Activated B cell treated with CpG ODN at 0.5 μM for 24 hours (primary cell): ENCODE results near the gene GRIPAP1. TPM values are rescaled to one million over a fixed set of nuclear protein-coding genes. Genes with fewer than 3 reads are reported as not detected.

ENCODE experiments used
- ATAC-seq: fragments of 200-7000 bp; cut with Tn5 transposase; one replicate; pipeline ENCODE4 v1.10.0; 2021; ENCODE audit warnings: low read depth, mild to moderate bottlenecking, moderate library complexity
- CTCF ChIA-PET: fragments of 350-600 bp; sonication (Branson Sonifier 250); formaldehyde crosslinking; loops from one replicate; lab custom pipeline; 2021; ENCODE audit warnings: antibody characterized with exemption; lab: Charles Lee
- POLR2A ChIA-PET: fragments of 350-600 bp; sonication (Branson Sonifier 250); formaldehyde crosslinking; loops from one replicate; lab custom pipeline; 2021; ENCODE audit warnings: antibody characterized with exemption; lab: Charles Lee
- DNase-seq: peaks from one replicate; pipeline ENCODE4 v3.0.0; 2022
- H3K27ac Mint-ChIP-seq: one replicate; pipeline ENCODE4 v1.8.0; 2020; ENCODE audit warnings: mixed read lengths
- H3K27me3 Mint-ChIP-seq: one replicate; pipeline ENCODE4 v1.8.0; 2021; ENCODE audit warnings: mixed read lengths
- H3K36me3 Mint-ChIP-seq: one replicate; pipeline ENCODE4 v1.8.0; 2021; ENCODE audit warnings: low read depth, mixed read lengths
- H3K4me1 Mint-ChIP-seq: one replicate; pipeline ENCODE4 v1.8.0; 2021; ENCODE audit warnings: mixed read lengths
- H3K4me3 Mint-ChIP-seq: one replicate; pipeline ENCODE4 v1.8.0; 2020; ENCODE audit warnings: mild to moderate bottlenecking, mixed read lengths
- H3K9me3 Mint-ChIP-seq: one replicate; pipeline ENCODE4 v1.8.0; 2020; ENCODE audit warnings: mixed read lengths
- intact Hi-C: fragments of 100-400 bp; cut with micrococcal nuclease; formaldehyde crosslinking; loops from one replicate; pipeline ENCODE4 v1.15.1; 2024
- total RNA-seq: library from RNA; stranded (reverse); gene quantifications from 2 replicates; pipeline ENCODE4 v1.2.3, GENCODE V29; 2022
- TF ChIP-seq, protein P1 (sequence below): fragments of 200-600 bp; IDR thresholded peaks from one replicate; pipeline ENCODE4 v1.8.0; 2022; ENCODE audit warnings: antibody characterized with exemption, mild to moderate bottlenecking

Gene GRIPAP1
- total RNA-seq, 1 donor from 2014 or later, result 117 TPM

DNA sequence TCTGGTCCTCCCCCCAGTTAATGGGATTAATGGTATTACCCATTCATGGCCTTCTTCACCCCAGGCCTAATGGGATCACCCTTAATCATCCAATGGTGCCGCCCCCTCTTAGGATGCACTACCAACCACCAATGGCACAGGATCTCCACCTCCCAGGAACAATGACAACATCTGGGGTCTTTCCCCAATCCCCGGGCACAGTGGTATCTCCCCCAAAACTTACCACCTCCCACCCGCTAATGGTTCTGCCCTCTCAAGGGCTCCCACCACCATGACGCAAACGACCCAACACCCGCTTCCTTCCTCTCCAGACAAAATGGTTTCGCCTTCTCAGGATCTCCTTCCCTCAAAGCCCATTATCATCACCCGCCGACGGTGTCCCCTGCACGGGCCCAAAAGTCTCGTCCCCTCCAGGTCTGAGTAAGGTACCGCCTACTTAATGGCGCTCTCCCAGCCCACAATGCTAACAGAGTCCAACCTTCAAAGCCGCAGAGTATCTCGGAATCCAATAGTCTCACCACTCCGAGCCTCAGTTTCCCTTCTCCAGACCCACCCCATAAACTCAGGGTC is 458 bp downstream of the GRIPAP1 start:
- Mint-ChIP-seq H3K27me3 (no peaks in the 10 kb centered on the region), H3K9me3 (no peaks in the 10 kb centered on the region), H3K27ac (peak overlapping the region; percentile 97), H3K4me3 (peak overlapping the region; percentile 99), H3K4me1 (peaks cover 27% of the 10 kb centered on the region), H3K36me3 (peaks cover 29% of the 10 kb centered on the region)
- intact Hi-C loops, result loop anchor here (1.0 to 5.0 kb wide), 6 partner anchors 42 to 268 kb away; partner anchors contain the start of genes PIM2, PLP2, PPP1R3F and PQBP1
- ChIA-PET POLR2A (interaction anchor here (0.5 to 1.8 kb wide), 22 partner anchors 9 to 1856 kb away, joined by 3 to 39 read pairs (median 6); partner anchors contain the start of genes HDAC6, PQBP1, RBM10 and SLC35A2), CTCF (no interaction called here)
- ATAC-seq, result peak; percentile 34
- TF ChIP-seq, protein P1, sequence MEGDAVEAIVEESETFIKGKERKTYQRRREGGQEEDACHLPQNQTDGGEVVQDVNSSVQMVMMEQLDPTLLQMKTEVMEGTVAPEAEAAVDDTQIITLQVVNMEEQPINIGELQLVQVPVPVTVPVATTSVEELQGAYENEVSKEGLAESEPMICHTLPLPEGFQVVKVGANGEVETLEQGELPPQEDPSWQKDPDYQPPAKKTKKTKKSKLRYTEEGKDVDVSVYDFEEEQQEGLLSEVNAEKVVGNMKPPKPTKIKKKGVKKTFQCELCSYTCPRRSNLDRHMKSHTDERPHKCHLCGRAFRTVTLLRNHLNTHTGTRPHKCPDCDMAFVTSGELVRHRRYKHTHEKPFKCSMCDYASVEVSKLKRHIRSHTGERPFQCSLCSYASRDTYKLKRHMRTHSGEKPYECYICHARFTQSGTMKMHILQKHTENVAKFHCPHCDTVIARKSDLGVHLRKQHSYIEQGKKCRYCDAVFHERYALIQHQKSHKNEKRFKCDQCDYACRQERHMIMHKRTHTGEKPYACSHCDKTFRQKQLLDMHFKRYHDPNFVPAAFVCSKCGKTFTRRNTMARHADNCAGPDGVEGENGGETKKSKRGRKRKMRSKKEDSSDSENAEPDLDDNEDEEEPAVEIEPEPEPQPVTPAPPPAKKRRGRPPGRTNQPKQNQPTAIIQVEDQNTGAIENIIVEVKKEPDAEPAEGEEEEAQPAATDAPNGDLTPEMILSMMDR, result no peak
- no peak for DNase-seq

DNA sequence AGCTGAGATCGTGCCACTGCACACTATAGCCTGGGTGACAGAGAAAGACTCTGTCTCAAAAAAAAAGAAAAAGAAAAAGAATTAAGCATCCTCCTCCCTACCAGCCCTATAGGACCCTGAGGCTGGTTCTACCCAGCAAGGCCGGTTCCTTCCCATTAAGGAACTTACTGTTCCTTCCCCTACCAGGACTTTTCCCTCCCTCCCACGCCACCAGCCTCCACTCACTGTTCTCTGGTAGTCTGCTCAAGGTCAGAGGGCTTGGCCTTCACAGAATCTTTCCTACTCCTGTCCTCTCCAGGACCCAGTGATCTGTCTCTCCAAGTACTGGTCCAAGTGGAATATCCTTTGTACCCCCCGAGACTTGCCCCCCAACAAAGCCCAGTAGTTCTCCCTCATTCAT is 1.4 kb downstream of the GRIPAP1 start:
- Mint-ChIP-seq H3K4me1 (peaks cover 27% of the 10 kb centered on the region), H3K9me3 (no peaks in the 10 kb centered on the region), H3K36me3 (peaks cover 32% of the 10 kb centered on the region), H3K4me3 (peak overlapping the region; percentile 28), H3K27me3 (no peaks in the 10 kb centered on the region), H3K27ac (no peak overlapping the region)
- intact Hi-C loops, result loop anchor here (5.0 kb wide), 2 partner anchors 83 to 172 kb away; partner anchors contain the start of genes PIM2 and PLP2
- POLR2A ChIA-PET, result no interaction called here
- TF ChIP-seq, protein P1, result no peak
- no peak for ATAC-seq
- no peak for DNase-seq
- CTCF ChIA-PET, result no interaction called here

DNA sequence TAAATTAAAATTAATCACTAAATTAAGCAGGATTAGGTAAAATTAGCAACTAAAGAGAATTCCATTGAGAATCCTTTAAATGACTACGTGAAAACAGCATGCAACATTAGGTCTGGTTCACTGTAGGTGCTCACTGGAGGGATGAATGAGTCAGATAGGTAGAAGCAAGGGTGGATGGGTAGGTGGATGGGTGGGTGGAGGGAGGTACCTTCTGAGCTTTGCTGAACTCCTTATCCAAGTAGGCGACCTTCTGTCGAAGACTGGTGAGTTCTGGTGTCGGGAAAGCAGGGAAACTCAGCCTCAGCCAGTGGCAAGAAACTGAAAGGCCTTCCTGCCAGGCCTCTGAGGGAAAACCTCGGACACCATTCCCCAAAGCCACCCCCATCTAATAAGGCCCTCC is 3.0 kb downstream of the GRIPAP1 start:
- H3K36me3 Mint-ChIP-seq, result peaks cover 40% of the 10 kb centered on the region
- CTCF ChIA-PET, result no interaction called here
- ATAC-seq, result no peak
- H3K4me3 Mint-ChIP-seq, result no peak overlapping the region
- peaks cover 27% of the 10 kb centered on the region for H3K4me1 Mint-ChIP-seq
- no peaks in the 10 kb centered on the region for H3K9me3 Mint-ChIP-seq
- POLR2A ChIA-PET, result interaction anchor here (0.8 kb wide), 1 partner anchor 45 kb away, joined by 3 read pairs; no protein-coding TSS in a partner anchor
- intact Hi-C loops, result no loop called here
- H3K27me3 Mint-ChIP-seq, result no peaks in the 10 kb centered on the region
- H3K27ac Mint-ChIP-seq, result no peak overlapping the region
- DNase-seq, result no peak
- TF ChIP-seq, protein P1, result no peak

DNA sequence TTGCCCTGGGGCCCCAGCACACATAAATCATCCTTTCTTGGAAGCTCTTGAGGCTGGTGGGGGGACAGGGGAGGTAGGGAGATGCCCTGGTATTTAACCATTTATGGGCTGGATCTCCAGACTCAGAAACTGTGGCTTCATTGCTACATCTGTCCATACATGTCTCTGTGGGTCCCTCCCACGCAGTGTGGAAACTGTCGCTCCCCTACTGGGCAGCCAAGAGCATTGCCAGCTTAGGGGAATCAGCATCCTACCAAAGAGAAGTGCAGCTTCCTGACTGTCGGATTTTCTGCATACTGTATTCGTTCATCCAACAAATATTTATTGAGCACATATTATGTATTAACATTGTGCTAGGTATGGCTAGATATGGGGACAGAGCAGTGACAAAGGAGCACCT is 3.7 kb downstream of the GRIPAP1 start:
- TF ChIP-seq, protein P1, result no peak
- Mint-ChIP-seq H3K9me3 (no peaks in the 10 kb centered on the region), H3K27ac (no peak overlapping the region), H3K4me3 (no peak overlapping the region), H3K4me1 (peaks cover 27% of the 10 kb centered on the region), H3K27me3 (no peaks in the 10 kb centered on the region), H3K36me3 (peaks cover 44% of the 10 kb centered on the region)
- intact Hi-C loops, result no loop called here
- ATAC-seq (no peak), DNase-seq (no peak)
- CTCF ChIA-PET, result no interaction called here
- POLR2A ChIA-PET, result no interaction called here

DNA sequence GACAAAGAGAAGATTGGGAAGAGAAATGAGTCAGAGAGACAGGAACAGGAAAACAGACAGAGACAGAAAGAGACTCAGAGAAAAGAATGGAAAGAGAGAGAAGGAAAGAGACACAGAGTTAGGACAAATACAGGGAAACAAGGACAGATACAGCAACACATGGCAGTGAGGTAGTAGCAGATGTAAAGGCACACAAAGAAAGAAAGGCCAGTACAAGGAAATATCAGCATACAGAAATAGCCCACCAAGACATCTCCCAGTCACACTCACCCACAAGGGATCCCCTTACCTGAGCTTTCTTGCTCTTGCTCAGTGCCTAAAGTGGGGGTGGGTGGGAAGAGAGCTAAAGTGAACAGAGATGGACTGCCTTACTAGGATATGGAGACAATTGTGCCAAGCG is 4.2 kb downstream of the GRIPAP1 start:
- no peak overlapping the region for H3K27ac Mint-ChIP-seq
- CTCF ChIA-PET, result no interaction called here
- intact Hi-C loops, result no loop called here

More for the DNA sequence above, 4.2 kb downstream of the GRIPAP1 start:
- peaks cover 27% of the 10 kb centered on the region for H3K4me1 Mint-ChIP-seq
- DNase-seq (no peak), ATAC-seq (no peak)
- TF ChIP-seq, protein P1, result no peak
- H3K36me3 Mint-ChIP-seq, result peaks cover 49% of the 10 kb centered on the region
- H3K9me3 Mint-ChIP-seq, result no peaks in the 10 kb centered on the region
- H3K4me3 Mint-ChIP-seq, result no peak overlapping the region
- POLR2A ChIA-PET, result no interaction called here
- H3K27me3 Mint-ChIP-seq, result no peaks in the 10 kb centered on the region
